Measurements from ENCODE around the gene OPA1.

The OPA1 gene

DNA sequence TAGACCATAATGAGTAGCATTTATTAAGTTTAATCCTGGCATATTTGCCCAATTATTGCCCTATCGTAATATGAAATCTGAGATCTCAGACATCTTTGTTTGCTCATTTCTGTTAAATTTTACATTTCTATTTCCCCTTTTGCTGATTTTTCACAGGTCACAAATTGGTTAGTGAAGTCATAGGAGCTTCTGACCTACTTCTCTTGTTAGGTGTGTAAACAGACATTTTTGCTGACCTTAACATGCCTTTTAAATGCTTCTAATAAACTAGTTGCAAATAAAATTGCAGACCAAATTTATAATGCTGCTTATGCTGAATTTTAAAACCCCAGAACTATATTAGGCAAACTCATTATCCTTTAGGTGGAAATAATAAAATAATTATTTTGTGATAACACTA lies 24.6 kb downstream of the OPA1 start:
- no peaks in the 10 kb centered on the region for H3K27me3 ChIP-seq (ENCODE audit: control insufficient read depth, low read length)
- H3K4me2 ChIP-seq (ENCODE audit: low read length) = no peak overlapping the region
- no peaks in the 10 kb centered on the region for H3K4me1 ChIP-seq (ENCODE audit: control insufficient read depth, low read length)
- H3K9me3 ChIP-seq (ENCODE audit: control insufficient read depth, insufficient read depth, low read length) = no peaks in the 10 kb centered on the region
- no peak for TF ChIP-seq EZH2phosphoT487 (IDR thresholded peaks at IDR 0.05; ENCODE audit: borderline replicate concordance, low read length)
- TF ChIP-seq, protein P1, sequence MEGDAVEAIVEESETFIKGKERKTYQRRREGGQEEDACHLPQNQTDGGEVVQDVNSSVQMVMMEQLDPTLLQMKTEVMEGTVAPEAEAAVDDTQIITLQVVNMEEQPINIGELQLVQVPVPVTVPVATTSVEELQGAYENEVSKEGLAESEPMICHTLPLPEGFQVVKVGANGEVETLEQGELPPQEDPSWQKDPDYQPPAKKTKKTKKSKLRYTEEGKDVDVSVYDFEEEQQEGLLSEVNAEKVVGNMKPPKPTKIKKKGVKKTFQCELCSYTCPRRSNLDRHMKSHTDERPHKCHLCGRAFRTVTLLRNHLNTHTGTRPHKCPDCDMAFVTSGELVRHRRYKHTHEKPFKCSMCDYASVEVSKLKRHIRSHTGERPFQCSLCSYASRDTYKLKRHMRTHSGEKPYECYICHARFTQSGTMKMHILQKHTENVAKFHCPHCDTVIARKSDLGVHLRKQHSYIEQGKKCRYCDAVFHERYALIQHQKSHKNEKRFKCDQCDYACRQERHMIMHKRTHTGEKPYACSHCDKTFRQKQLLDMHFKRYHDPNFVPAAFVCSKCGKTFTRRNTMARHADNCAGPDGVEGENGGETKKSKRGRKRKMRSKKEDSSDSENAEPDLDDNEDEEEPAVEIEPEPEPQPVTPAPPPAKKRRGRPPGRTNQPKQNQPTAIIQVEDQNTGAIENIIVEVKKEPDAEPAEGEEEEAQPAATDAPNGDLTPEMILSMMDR (IDR thresholded peaks at IDR 0.05; ENCODE audit: low read depth, low read length, poor library complexity, severe bottlenecking) = no peak
- H4K20me1 ChIP-seq (ENCODE audit: control insufficient read depth, insufficient read depth, low read depth, low read length) = no peaks in the 10 kb centered on the region
- no peaks in the 10 kb centered on the region for H3K9me2 ChIP-seq (replicated peaks; ENCODE audit: control insufficient read depth, low read length)
- H3K36me3 ChIP-seq (ENCODE audit: control insufficient read depth, low read length) = peaks cover 65% of the 10 kb centered on the region
- H3F3A ChIP-seq (ENCODE audit: control insufficient read depth, insufficient read depth) = peaks cover 3% of the 10 kb centered on the region; the same call in 1 of the 2 replicates
- H3K4me3 ChIP-seq (ENCODE audit: low read length) = no peak overlapping the region
- H3K79me2 ChIP-seq (ENCODE audit: control insufficient read depth, low read length) = peaks cover 25% of the 10 kb centered on the region
- no peak overlapping the region for H3K27ac ChIP-seq (ENCODE audit: low read depth, low read length)

DNA sequence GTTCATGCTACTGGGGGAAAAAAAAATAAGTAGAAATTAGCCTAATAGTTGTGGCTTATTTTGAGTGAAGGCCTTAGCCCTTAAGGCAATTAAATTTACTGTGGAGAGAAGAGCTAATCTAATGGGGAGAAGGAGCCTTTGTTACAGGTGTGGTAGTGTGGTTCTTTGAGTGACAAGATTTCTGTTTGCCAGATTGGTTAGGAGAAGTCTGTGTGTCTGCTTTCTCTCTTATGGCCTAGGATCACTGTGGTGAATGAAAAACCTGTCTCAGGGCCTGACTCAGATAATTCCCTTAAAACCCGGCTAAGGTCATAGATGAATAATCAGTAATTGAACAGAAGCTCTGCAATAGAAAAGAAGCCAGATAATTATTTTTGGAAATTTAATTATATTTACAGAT lies 27.0 kb downstream of the OPA1 start:
- no peak overlapping the region for H3K27ac ChIP-seq (ENCODE audit: low read depth, low read length)
- no peaks in the 10 kb centered on the region for H3K4me1 ChIP-seq (ENCODE audit: control insufficient read depth, low read length)
- H3K4me2 ChIP-seq (ENCODE audit: low read length) = no peak overlapping the region
- no peaks in the 10 kb centered on the region for H3K9me2 ChIP-seq (replicated peaks; ENCODE audit: control insufficient read depth, low read length)
- H3K36me3 ChIP-seq (ENCODE audit: control insufficient read depth, low read length) = peaks cover 68% of the 10 kb centered on the region
- TF ChIP-seq EZH2phosphoT487 (IDR thresholded peaks at IDR 0.05; ENCODE audit: borderline replicate concordance, low read length) = no peak
- TF ChIP-seq, protein P1 (IDR thresholded peaks at IDR 0.05; ENCODE audit: low read depth, low read length, poor library complexity, severe bottlenecking) = no peak
- no peak overlapping the region for H3K4me3 ChIP-seq (ENCODE audit: low read length)
- H3F3A ChIP-seq (ENCODE audit: control insufficient read depth, insufficient read depth) = peaks cover 3% of the 10 kb centered on the region; the same call in 1 of the 2 replicates
- no peaks in the 10 kb centered on the region for H3K9me3 ChIP-seq (ENCODE audit: control insufficient read depth, insufficient read depth, low read length)
- no peaks in the 10 kb centered on the region for H3K27me3 ChIP-seq (ENCODE audit: control insufficient read depth, low read length)
- H3K79me2 ChIP-seq (ENCODE audit: control insufficient read depth, low read length) = peaks cover 2% of the 10 kb centered on the region
- no peaks in the 10 kb centered on the region for H4K20me1 ChIP-seq (ENCODE audit: control insufficient read depth, insufficient read depth, low read depth, low read length)

- H3K4me3 ChIP-seq (ENCODE audit: low read length) = no peak overlapping the region
- H3K4me1 ChIP-seq (ENCODE audit: control insufficient read depth, low read length) = no peaks in the 10 kb centered on the region
- TF ChIP-seq EZH2phosphoT487 (IDR thresholded peaks at IDR 0.05; ENCODE audit: borderline replicate concordance, low read length) = no peak
- TF ChIP-seq, protein P1 (IDR thresholded peaks at IDR 0.05; ENCODE audit: low read depth, low read length, poor library complexity, severe bottlenecking) = no peak
- H3K79me2 ChIP-seq (ENCODE audit: control insufficient read depth, low read length) = no peaks in the 10 kb centered on the region
- no peaks in the 10 kb centered on the region for H3K9me2 ChIP-seq (replicated peaks; ENCODE audit: control insufficient read depth, low read length)
- no peak overlapping the region for H3K27ac ChIP-seq (ENCODE audit: low read depth, low read length)
- H3F3A ChIP-seq (ENCODE audit: control insufficient read depth, insufficient read depth) = peaks cover under 1% of the 10 kb centered on the region; the same call in 1 of the 2 replicates
- H3K27me3 ChIP-seq (ENCODE audit: control insufficient read depth, low read length) = no peaks in the 10 kb centered on the region
- H3K9me3 ChIP-seq (ENCODE audit: control insufficient read depth, insufficient read depth, low read length) = no peaks in the 10 kb centered on the region
- H4K20me1 ChIP-seq (ENCODE audit: control insufficient read depth, insufficient read depth, low read depth, low read length) = no peaks in the 10 kb centered on the region
- H3K4me2 ChIP-seq (ENCODE audit: low read length) = no peak overlapping the region
- peaks cover 63% of the 10 kb centered on the region for H3K36me3 ChIP-seq (ENCODE audit: control insufficient read depth, low read length)
Measured at GRCh38 chr3:193620650-193621049, 27.6 kb downstream of the OPA1 start.

All from DOHH2 (cell line).